GM12878 (cell line): ENCODE results near the gene SLC25A45.

Source experiments
- CTCF ChIP-seq, 3 experiments: IDR thresholded peaks in 2 of 3; conservative IDR thresholded peaks in 1 of 3; 2 replicates each; pipeline ENCODE4 v1.5.1; 2011; ENCODE audit warnings: low read depth in 3 of 3, low read length in 3 of 3, mild to moderate bottlenecking in 3 of 3, control low read depth in 2 of 3, moderate library complexity in 2 of 3, inconsistent platforms in 1 of 3, mixed read lengths in 1 of 3; ENCODE audit not compliant: control insufficient read depth in 2 of 3, insufficient read depth in 1 of 3; ENCODE audit errors: extremely low read depth in 1 of 3
- EP300 ChIP-seq, 2 experiments: fragments of 150-350 bp in 1 of 2; IDR thresholded peaks; 2 replicates each; pipeline ENCODE4 v1.6.1; 2011 to 2012; ENCODE audit warnings: low read depth in 2 of 2, low read length in 2 of 2, borderline replicate concordance in 1 of 2, improper control_type of control experiment in 1 of 2, inconsistent platforms in 1 of 2; ENCODE audit not compliant: control insufficient read depth in 1 of 2
- SUPT20H ChIP-seq: IDR thresholded peaks from 2 replicates; pipeline ENCODE4 v1.6.1; 2011; ENCODE audit warnings: low read depth, mild to moderate bottlenecking, low read length, moderate library complexity, borderline replicate concordance; ENCODE audit not compliant: control insufficient read depth

- no peak for TF ChIP-seq CTCF (IDR thresholded peaks at IDR 0.05 in 2 of 3, conservative IDR thresholded peaks at IDR 0.05 in 1 of 3; ENCODE audit: control insufficient read depth in 2 of 3, extremely low read depth in 1 of 3, insufficient read depth in 1 of 3, low read depth in 3 of 3, low read length in 3 of 3)
- TF ChIP-seq SUPT20H = no peak
- no peak for TF ChIP-seq EP300 (IDR thresholded peaks at IDR 0.05; ENCODE audit: borderline replicate concordance in 1 of 2, control insufficient read depth in 1 of 2, low read depth in 2 of 2, low read length in 2 of 2)
These were observed 18.0 kb upstream of the SLC25A45 start for GRCh38 chr11:65400307-65401072.
